GM19193 (cell line): Measurements from ENCODE around the gene ILK.

Experiments
- POLR2A ChIP-seq: IDR thresholded peaks from 4 replicates; pipeline ENCODE4 v1.6.1; 2011; ENCODE audit not compliant: insufficient read depth, insufficient read length; ENCODE audit errors: extremely low read depth

Gene ILK

GRCh38 chr11:6632116-6633073 lies 28.8 kb downstream of the ILK start:
- no peak for TF ChIP-seq POLR2A

- no peak for TF ChIP-seq POLR2A
Measured at GRCh38 chr11:6633422-6634408, 30.1 kb downstream of the ILK start.

DNA sequence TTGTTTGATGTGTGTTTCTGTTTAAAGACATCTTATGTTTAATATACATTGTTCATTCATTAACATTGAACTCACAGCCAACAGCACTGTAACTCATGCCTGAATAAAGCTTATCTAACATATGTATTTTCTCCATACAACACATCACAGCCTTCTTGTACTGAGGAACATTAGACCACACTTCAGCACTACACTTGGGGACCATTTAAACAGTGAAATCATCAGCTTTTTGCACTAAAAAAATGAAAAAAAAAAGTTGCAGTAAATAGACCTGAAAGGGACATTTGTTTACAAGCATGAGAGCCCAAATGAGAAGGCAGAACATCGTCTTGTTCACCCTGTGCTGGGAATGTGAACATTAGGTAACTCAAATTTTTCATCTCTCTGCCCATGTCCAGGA lies 31.0 kb downstream of the ILK start:
- TF ChIP-seq POLR2A, result no peak

DNA sequence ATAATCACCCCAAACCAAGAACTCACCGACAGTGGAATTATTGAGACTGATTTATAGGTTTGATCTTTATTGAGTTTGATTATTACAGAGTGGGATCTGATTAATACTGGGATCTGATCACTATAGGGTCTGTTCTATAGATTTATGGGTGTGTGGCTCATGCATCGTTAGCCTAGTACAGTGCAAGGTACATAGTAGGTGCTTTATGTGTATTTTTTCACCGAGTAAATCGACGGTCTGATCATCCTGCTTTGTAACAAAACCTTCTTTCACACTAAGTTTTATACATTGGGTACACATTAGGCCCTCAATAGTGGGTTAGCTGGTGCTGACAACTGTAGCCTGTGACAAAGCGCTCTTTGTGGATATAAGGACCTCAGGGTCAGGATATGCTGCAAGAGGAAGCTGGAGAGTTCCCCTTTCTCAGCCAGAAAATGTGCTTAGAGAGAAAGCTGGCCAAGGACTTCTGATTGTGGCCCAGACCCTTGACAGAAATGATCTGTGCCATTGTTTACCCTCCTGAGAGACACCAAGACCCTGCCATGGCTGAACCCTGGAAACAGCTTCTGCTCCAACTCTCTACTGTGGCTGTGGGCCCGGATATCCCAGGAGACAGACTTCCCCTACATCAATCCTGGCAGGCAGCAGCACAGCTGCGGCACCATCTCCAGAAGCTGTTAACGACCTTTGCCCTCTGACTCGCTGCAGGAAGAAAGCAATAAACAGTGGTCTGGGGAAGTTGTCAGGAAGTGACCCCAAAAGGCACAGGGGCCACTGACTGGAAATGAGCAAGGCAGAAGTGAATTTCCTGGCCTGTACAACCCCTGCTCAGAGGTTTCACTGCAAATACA lies 31.7 kb downstream of the ILK start:
- no peak for TF ChIP-seq POLR2A

GRCh38 chr11:6636480-6636879 lies 32.9 kb downstream of the ILK start:
- no peak for TF ChIP-seq POLR2A

DNA sequence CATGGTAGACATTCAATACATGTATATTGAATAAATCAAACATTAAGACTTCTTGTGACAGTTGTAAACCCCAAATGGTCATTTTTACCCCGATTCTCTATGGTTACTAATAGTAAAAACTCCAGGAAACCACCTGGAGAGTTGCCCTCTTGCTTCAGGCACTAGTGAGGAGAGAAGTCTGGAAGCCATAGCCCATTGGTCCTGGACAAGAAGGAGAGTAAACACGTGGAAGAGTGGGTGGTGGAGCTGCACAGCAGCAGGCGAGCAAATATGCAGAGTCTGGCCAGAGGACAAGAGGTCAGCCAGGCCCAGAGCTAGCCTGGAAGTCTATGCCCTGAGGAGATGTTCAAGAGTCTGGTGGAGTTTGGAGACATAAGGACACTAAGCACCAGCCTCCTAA lies 34.3 kb downstream of the ILK start:
- no peak for TF ChIP-seq POLR2A

- no peak for TF ChIP-seq POLR2A
Measured at GRCh38 chr11:6638429-6638828, 34.9 kb downstream of the ILK start.

- no peak for TF ChIP-seq POLR2A
Measured at GRCh38 chr11:6640036-6640984, 36.7 kb downstream of the ILK start.

DNA sequence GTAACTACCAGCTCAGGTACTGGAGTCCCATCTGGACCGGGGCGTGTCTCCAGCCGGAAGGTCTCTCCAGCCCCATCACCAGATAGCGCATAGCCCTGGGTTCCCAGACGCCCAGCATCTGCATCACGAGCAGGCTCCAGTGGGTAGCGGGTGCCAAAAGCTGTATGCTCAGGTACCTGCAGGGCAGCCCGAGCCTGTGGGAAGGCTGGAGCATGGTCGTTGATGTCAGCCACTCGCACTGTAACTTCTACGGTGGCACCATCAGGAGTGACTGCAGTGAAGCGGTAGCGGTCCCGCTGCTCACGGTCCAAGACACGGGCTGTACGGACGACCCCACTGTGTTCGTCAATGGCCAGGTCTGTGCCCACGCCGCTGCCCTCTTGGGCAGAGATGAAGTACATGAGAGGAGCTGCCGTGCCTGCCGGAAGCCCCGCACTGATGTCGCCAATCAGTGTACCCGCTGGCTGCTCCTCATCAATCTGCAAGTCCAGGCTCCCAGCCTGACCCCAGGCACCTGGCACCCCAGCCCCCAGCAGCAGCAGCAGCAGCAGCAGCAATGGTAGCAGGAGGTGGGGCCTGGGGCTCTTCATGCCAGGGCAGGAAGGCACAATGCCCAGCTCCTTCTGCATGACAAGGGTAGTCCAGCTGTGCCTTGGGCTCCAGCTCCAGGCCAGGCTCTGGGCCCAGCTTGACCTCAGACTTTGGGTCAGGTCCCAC lies 37.6 kb downstream of the ILK start:
- TF ChIP-seq POLR2A, result no peak

DNA sequence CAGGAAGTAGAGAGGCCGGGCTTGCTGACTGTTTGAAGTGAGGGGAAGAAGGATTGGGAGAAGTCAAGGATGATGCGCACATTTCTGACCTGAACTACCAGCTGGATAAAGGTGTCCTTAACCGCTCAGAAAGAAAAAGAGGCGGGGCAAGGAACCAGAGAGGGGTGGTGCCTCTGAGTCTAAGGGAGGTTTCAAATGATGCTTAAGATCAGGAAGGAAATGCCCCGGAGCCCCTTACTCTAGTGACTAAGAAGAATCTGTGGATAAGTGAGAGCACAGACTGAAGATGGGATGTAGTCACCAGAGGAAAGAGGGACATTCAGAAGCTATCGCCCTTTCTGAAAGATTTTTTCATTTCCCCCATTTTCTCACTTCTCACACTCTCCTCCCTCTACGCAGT lies 39.4 kb downstream of the ILK start:
- TF ChIP-seq POLR2A, result no peak

DNA sequence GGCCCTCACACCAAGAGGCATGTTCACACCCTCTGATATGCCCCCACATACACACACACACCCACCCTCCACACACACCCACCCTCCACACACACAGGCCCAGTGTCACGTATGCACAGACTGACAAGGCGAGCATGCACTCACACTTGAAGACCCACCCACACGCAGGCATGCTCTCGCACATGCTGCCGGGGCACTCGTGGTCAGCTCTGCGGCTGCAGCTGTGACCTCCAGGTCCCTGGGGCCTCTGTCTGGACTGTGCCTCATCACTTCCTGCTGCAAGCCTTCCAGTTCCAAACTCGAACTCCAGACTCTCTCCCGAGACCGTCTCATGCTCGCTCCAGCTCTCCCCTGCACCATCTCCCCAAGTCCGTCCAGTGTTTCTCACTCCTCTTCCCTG lies 42.5 kb downstream of the ILK start:
- no peak for TF ChIP-seq POLR2A

DNA sequence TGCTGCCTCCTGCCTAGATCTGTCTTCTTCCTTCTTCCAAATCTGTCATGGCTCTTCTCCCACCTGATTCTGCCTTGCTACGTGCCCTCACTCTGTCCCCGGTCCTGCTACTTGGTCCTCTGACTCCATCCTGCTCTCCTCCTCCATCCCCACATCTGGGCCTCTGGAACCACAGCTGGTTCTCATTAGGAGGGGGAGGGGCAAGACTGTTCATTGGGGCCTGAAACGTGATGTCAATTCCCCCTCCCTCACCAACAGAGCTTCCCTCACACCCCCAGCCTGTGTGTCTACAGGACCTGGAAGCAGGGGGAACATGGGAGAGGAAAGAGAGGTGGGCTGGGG lies 43.0 kb downstream of the ILK start:
- TF ChIP-seq POLR2A, result no peak
